HG03025 (cell line): Measurements from ENCODE around the gene AKT2.

Experiments
- ATAC-seq: cut with Tn5 transposase; IDR thresholded peaks from one replicate; pipeline ENCODE4 v1.9.1; 2021; ENCODE audit warnings: mild to moderate bottlenecking, moderate library complexity; ENCODE audit not compliant: unreplicated experiment, low FRiP score

AKT2 gene

DNA sequence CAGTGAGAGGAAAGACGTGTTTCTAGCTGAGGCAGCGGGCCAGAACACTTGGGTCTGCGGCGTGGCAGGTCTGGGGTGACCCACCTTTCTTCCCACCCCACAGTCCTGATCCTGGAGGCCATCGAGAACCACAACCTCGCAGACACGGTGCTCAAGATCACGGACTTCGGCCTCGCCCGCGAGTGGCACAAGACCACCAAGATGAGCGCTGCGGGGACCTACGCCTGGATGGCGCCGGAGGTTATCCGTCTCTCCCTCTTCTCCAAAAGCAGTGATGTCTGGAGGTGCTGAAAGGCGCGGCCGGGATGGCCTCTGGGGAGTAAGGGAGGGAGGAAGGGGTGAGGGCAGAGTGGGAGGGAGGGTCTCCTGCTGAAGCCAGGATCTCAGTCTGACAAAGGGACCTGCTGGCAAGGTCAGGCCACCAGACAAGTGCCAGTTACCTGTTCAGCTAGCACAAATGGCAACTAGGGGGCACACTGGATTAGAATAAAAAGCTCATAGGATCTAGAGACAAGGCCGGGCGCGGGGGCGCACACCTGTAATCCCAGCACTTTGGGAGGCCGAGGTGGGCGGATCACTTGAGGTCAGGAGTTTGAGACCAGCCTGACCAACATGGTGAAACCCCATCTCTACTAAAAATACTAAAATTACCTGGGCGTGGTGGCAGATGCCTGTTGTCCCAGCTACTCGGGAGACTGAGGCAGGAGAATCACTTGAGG is 86.7 kb downstream of the AKT2 start:
- ATAC-seq: no peak

GRCh38 chr19:40193587-40193849 is 91.6 kb downstream of the AKT2 start:
- no peak for ATAC-seq

DNA sequence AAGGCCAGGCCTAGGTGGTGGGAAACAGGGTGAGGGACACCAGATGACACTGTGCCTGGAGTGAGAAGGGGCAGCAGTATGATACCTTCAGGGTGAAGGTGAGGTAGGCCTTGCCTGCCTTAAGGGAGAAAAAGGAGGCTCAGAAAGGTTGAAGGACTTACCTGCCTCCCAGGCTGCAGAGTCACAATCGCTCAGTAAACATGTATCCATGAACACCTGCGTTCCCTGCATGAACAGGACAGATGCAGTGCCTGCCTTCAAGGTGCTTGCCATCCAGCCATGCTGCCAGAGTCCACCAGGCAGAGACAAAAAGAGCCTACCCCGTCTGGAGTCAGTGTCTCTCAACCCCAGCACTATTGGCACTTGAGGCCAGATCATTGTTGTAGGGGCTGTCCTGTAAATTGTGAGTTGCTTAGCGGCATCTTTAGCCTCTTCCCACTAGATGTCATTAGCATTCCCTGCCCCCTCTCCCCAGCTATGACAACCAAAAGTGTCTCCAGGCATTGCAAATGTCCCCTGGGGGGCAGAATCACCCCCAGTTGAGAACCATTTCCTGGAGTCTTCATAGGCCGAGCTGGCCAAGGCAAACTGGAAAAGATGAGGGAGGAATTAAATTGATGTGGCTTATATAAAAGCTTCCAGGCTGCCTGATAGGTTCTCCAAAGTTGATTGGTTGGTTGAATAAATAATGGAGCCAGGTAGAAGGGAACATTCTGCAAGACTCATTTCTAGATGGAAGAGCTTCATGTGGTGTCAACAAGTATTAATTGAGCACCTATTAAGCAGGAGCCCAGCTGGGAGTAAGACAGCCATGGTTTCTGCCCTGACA is 92.2 kb downstream of the AKT2 start:
- ATAC-seq: no peak

DNA sequence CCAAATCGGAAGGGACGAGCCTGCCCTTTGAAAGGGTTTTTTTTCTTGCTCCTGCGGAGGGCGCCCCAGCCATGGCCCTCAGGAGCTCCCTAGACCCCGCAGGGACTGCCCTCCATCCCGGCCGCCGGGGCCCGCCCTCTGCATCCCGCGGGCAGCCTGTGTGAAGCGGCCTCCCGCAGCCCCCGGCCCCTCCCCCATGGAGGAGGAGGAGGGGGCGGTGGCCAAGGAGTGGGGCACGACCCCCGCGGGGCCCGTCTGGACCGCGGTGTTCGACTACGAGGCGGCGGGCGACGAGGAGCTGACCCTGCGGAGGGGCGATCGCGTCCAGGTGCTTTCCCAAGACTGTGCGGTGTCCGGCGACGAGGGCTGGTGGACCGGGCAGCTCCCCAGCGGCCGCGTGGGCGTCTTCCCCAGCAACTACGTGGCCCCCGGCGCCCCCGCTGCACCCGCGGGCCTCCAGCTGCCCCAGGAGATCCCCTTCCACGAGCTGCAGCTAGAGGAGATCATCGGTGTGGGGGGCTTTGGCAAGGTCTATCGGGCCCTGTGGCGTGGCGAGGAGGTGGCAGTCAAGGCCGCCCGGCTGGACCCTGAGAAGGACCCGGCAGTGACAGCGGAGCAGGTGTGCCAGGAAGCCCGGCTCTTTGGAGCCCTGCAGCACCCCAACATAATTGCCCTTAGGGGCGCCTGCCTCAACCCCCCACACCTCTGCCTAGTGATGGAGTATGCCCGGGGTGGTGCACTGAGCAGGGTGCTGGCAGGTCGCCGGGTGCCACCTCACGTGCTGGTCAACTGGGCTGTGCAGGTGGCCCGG is 93.1 kb downstream of the AKT2 start:
- ATAC-seq: peak; percentile 5

- ATAC-seq: peak; percentile 65
These were observed 94.0 kb downstream of the AKT2 start, which contains the start of gene MAP3K10 for GRCh38 chr19:40190891-40191835. TSS of gene MAP3K10 (plus strand) at chr19:40191426. CDS start at chr19:40192032, 606 bp downstream.

- no peak for ATAC-seq
These were observed 100.9 kb downstream of the AKT2 start for GRCh38 chr19:40184273-40184672.
